Skin epidermis (tissue), 12 donors: ENCODE data around the gene KIFC1.

Experiments used
- H3K27ac ChIP-seq, 21 experiments: fragments of 200-600 bp; sonication (generic) in 11 of 21; one replicate each; pipeline ENCODE4 v1.5.0; 2020; ENCODE audit warnings: mild to moderate bottlenecking in 3 of 21, inconsistent platforms in 2 of 21, moderate library complexity in 2 of 21
- H3K4me3 ChIP-seq, 7 experiments: fragments of 200-600 bp; sonication (generic) in 2 of 7; one replicate each; pipeline ENCODE4 v1.5.0; 2020; ENCODE audit warnings: inconsistent platforms in 2 of 7, mild to moderate bottlenecking in 2 of 7, moderate library complexity in 1 of 7

Gene KIFC1

DNA sequence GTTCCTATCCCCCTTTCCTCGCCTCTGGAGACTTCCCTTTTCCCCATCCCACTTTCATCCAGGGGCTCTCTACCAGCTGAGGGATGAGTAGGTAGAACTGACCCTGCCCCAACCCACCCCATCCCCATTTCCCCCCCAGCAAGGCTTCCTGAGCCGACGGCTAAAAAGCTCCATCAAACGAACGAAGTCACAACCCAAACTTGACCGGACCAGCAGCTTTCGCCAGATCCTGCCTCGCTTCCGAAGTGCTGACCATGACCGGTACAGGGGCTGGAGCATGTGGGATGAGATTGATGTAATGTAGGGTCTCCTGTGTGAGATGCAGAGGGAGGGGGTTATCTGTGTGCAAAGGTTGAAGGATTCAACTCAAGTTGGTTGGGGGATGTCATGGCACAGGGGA lies 40.9 kb downstream of the KIFC1 start:
- Histone ChIP-seq H3K27ac (no peak overlapping the region), H3K4me3 (no peak overlapping the region)

GRCh38 chr6:33433001-33433543 lies 41.4 kb downstream of the KIFC1 start:
- Histone ChIP-seq H3K27ac (no peak overlapping the region), H3K4me3 (no peak overlapping the region)

DNA sequence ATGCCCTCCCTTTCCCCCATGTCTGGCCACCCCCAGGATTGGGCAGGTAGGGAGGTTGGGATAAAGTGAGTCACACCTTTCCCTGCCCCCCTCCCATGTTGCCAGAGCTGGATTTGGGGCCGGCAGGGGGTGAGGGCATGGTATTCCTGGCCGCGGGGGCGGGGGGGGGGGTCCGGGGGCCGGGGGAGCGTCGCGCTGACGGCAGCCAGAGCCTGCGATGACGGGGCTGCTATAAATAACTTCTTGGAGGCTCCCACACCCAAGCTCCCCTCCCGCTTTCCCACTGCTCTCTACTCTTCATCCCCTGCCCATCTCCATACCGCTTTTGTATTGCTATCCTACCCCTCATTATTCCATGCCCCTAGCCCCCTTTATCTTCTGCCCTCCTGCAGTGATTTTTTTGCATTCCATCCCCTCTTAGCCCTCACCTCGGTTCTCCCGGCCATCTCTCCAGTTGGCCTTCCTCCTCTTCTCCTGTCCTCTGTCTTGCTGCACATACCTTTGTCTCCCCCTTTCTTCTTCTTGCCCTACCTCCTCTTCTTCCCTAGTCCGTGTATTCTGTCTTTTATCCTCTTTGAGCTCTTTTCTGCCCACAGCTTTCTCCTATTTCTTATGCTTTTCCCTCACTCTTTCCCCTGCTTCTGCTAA lies 42.0 kb downstream of the KIFC1 start:
- H3K27ac ChIP-seq = no peak overlapping the region

GRCh38 chr6:33434961-33435360 lies 43.3 kb downstream of the KIFC1 start:
- Histone ChIP-seq H3K4me3 (no peak overlapping the region), H3K27ac (no peak overlapping the region)

More for the DNA sequence above, 42.0 kb downstream of the KIFC1 start:
- no peak overlapping the region for H3K4me3 ChIP-seq

DNA sequence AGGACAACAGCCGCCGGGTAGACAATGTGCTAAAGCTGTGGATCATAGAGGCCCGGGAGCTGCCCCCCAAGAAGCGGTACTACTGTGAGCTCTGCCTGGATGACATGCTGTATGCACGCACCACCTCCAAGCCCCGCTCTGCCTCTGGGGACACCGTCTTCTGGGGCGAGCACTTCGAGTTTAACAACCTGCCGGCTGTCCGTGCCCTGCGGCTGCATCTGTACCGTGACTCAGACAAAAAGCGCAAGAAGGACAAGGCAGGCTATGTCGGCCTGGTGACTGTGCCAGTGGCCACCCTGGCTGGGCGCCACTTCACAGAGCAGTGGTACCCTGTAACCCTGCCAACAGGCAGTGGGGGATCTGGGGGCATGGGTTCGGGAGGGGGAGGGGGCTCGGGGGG lies 46.0 kb downstream of the KIFC1 start:
- no peak overlapping the region for H3K4me3 ChIP-seq
- no peak overlapping the region for H3K27ac ChIP-seq

- Histone ChIP-seq H3K27ac (no peak overlapping the region), H3K4me3 (no peak overlapping the region)
Measured at GRCh38 chr6:33438978-33439594, 47.5 kb downstream of the KIFC1 start.

GRCh38 chr6:33439956-33440648 lies 48.5 kb downstream of the KIFC1 start:
- Histone ChIP-seq H3K27ac (no peak overlapping the region), H3K4me3 (no peak overlapping the region)

DNA sequence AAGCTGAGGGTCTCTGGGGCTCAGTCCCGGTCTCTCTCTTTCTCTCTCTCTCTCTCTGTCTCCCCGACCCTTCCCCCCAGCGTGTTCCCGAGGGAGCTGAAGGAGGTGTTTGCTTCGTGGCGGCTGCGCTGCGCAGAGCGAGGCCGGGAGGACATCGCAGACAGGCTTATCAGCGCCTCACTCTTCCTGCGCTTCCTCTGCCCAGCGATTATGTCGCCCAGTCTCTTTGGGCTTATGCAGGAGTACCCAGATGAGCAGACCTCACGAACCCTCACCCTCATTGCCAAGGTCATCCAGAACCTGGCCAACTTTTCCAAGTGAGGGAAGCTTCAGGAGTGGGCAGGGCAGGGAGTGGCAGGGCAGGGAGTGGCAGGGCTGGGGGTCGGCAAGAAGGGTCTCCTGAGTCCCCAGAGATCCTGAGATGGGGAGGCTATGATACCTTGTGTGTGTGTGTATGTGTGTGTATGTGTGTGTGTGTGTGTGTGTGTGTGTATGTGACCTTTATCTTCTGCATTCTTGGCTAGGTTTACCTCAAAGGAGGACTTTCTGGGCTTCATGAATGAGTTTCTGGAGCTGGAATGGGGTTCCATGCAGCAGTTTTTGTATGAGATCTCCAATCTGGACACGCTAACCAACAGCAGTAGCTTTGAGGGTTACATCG lies 49.2 kb downstream of the KIFC1 start:
- H3K27ac ChIP-seq = no peak overlapping the region
- H3K4me3 ChIP-seq = no peak overlapping the region

- H3K4me3 ChIP-seq = no peak overlapping the region
- H3K27ac ChIP-seq = no peak overlapping the region
Measured at GRCh38 chr6:33441457-33441856, 49.8 kb downstream of the KIFC1 start.

DNA sequence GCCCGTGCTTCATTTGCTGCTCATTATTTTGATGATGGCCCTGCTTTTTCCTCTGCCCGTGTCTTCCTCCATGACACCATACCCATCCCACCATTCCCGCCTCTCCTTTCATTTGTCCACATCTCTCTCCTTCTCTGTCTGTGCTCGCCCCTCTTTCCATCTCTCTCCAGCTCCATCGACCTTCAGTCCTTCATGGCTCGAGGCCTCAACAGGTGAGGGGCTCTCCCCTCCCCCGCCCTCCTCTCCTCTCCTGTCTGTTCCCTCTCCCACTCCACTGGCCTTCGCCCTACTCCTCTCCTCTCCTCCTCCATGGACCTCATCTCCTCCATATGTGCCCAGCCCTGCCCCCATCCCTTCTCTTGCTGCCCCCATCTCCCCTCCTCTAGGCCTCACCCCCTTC lies 50.7 kb downstream of the KIFC1 start:
- Histone ChIP-seq H3K27ac (no peak overlapping the region), H3K4me3 (no peak overlapping the region)

- no peak overlapping the region for H3K4me3 ChIP-seq
- H3K27ac ChIP-seq = no peak overlapping the region
Measured at GRCh38 chr6:33443025-33443424, 51.4 kb downstream of the KIFC1 start.

DNA sequence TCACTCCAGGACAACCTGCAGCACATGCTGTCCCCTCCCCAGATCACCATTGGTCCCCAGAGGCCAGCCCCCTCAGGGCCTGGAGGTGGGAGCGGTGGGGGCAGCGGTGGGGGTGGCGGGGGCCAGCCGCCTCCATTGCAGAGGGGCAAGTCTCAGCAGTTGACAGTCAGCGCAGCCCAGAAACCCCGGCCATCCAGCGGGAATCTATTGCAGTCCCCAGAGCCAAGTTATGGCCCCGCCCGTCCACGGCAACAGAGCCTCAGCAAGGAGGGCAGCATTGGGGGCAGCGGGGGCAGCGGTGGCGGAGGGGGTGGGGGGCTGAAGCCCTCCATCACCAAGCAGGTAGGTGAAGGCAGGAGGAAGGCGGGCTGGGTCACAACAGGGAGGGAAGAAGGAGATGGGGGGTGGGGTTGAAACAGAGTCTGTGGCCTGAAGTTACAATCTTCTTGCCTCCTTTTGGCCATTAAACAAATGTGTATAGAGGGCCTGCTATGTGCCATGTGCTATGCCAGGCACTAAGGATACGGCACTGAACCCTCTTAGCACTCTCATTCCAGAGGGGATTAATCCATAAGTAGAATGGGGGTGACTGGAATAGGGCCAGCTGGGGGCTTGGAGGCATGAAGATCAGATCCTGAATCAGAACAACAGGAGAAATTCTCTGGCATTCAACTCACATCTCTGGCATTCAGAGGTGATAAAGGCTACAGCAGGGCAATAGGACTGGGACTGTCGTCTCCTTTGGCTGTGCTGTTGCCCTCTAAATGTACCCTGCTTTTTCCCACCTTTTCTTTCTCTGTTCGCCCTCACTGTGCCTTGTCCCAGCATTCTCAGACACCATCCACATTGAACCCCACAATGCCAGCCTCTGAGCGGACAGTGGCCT lies 52.2 kb downstream of the KIFC1 start:
- Histone ChIP-seq H3K4me3 (no peak overlapping the region), H3K27ac (no peak overlapping the region)

DNA sequence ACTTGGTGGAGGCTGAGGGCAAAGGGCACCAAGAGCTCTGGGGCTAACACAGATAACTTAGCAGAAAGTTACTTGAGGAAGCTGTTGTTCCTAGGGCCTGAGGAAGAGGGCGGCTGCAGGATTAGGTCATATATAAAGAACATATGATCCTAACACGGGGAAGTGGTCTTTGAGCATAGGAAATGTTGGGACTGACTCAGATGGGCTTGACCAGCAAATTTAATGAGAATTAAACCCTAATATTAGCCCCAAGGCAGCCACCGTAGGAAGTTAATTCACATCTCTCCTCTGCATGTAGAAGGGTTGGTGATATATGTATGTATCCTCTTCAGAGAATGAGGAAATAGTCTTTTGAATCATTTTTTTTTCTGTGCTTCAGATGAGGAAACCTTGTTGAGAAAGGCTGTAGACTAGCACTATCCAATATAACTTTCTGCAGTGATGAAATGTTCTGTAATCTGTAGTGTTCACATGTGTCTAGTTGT lies 53.5 kb downstream of the KIFC1 start:
- Histone ChIP-seq H3K27ac (no peak overlapping the region), H3K4me3 (no peak overlapping the region)

DNA sequence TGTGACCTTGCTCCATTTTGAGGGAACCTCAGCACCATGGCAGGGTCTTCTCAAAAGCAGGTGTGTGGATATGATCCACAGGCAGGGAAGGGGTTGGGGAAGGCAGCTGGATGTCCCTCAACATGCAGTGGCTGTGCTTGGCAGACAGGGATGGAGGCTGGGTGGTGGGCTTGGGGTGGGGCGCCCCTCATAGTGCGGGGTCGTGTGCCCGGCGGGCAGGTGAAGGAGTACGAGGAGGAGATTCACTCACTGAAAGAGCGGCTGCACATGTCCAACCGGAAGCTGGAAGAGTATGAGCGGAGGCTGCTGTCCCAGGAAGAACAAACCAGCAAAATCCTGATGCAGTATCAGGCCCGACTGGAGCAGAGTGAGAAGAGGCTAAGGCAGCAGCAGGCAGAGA lies 54.7 kb downstream of the KIFC1 start:
- Histone ChIP-seq H3K4me3 (no peak overlapping the region), H3K27ac (no peak overlapping the region)

DNA sequence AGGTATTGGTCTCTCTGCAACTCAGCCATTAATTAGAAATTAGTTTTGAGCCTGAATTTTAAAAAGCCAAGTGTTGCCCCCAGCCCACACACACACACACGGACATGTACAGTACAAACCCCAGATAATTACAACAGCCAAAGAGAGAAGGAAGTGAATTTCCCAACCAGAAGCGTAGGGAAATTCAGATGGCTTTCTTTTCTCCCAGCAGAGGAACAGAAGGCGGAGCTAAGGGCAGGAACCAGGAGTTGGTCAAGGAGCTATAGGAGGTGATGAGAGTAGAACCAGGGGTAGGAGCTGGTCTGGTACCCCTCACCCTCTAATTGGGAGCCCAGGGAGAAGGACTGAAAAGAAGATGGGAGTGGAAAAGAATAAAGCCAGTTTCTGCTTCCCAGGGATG lies 58.8 kb downstream of the KIFC1 start:
- peak overlapping the region in 2 of 21 experiments; percentile 8 to 11 for H3K27ac ChIP-seq
- no peak overlapping the region for H3K4me3 ChIP-seq

GRCh38 chr6:33451606-33452005 lies 60.0 kb downstream of the KIFC1 start:
- Histone ChIP-seq H3K4me3 (no peak overlapping the region), H3K27ac (peak overlapping the region in 1 of 21 experiments; percentile 14)

GRCh38 chr6:33452496-33452895 lies 60.9 kb downstream of the KIFC1 start:
- peak overlapping the region in 5 of 21 experiments; percentile 5 to 86 (median 72) for H3K27ac ChIP-seq
- H3K4me3 ChIP-seq = no peak overlapping the region

DNA sequence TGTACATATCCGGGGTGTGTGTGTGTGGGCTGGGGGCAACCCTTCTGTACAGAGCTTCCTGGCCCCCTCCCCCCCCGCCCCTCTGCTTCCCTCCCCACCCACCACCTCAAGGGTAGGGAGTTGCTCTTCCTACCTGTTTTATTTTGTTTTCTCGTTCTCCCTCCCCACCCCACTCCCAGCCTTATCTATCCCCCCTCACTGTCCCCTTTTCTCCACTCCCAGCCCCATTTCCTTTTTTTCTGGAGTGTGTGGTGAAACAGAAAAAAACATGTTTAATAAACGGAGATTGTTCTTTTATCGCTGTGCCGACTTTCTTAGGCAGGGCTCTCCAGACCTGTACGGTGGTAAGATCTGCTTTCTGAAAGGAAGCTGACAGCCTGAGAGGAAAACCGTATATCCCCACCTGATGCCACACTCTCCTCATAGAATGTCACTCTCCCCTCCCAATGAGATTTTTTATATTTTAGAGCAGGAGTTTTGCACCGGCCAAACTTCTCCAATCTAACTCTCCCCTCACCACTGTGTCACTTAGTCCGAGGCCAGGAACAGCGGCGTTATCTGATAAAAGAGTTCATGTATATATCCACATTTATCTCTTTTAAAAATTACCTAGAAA lies 61.9 kb downstream of the KIFC1 start:
- Histone ChIP-seq H3K27ac (peak overlapping the region in 20 of 21 experiments; percentile 35 to 90 (median 82)), H3K4me3 (peak overlapping the region; percentile 61 to 94 (median 75))
